Activated B cell treated with CpG ODN at 0.5 μM for 24 hours (primary cell): ENCODE data around the gene DVL2. TPM values are rescaled to one million over a fixed set of nuclear protein-coding genes. Genes with fewer than 3 reads are reported as not detected.

Source experiments
- ATAC-seq: fragments of 200-7000 bp; cut with Tn5 transposase; one replicate; pipeline ENCODE4 v1.10.0; 2021; ENCODE audit warnings: low read depth, mild to moderate bottlenecking, moderate library complexity
- CTCF ChIA-PET: fragments of 350-600 bp; sonication (Branson Sonifier 250); formaldehyde crosslinking; loops from one replicate; lab custom pipeline; 2021; ENCODE audit warnings: antibody characterized with exemption; lab: Charles Lee
- POLR2A ChIA-PET: fragments of 350-600 bp; sonication (Branson Sonifier 250); formaldehyde crosslinking; loops from one replicate; lab custom pipeline; 2021; ENCODE audit warnings: antibody characterized with exemption; lab: Charles Lee
- DNase-seq: peaks from one replicate; pipeline ENCODE4 v3.0.0; 2022
- H3K27ac Mint-ChIP-seq: one replicate; pipeline ENCODE4 v1.8.0; 2020; ENCODE audit warnings: mixed read lengths
- H3K27me3 Mint-ChIP-seq: one replicate; pipeline ENCODE4 v1.8.0; 2021; ENCODE audit warnings: mixed read lengths
- H3K36me3 Mint-ChIP-seq: one replicate; pipeline ENCODE4 v1.8.0; 2021; ENCODE audit warnings: low read depth, mixed read lengths
- H3K4me1 Mint-ChIP-seq: one replicate; pipeline ENCODE4 v1.8.0; 2021; ENCODE audit warnings: mixed read lengths
- H3K4me3 Mint-ChIP-seq: one replicate; pipeline ENCODE4 v1.8.0; 2020; ENCODE audit warnings: mild to moderate bottlenecking, mixed read lengths
- H3K9me3 Mint-ChIP-seq: one replicate; pipeline ENCODE4 v1.8.0; 2020; ENCODE audit warnings: mixed read lengths
- intact Hi-C: fragments of 100-400 bp; cut with micrococcal nuclease; formaldehyde crosslinking; loops from one replicate; pipeline ENCODE4 v1.15.1; 2024
- total RNA-seq: library from RNA; stranded (reverse); gene quantifications from 2 replicates; pipeline ENCODE4 v1.2.3, GENCODE V29; 2022
- TF ChIP-seq, protein P1 (sequence below): fragments of 200-600 bp; IDR thresholded peaks from one replicate; pipeline ENCODE4 v1.8.0; 2022; ENCODE audit warnings: antibody characterized with exemption, mild to moderate bottlenecking

The DVL2 gene
- total RNA-seq, 1 donor from 2014 or later: 64.6 TPM

DNA sequence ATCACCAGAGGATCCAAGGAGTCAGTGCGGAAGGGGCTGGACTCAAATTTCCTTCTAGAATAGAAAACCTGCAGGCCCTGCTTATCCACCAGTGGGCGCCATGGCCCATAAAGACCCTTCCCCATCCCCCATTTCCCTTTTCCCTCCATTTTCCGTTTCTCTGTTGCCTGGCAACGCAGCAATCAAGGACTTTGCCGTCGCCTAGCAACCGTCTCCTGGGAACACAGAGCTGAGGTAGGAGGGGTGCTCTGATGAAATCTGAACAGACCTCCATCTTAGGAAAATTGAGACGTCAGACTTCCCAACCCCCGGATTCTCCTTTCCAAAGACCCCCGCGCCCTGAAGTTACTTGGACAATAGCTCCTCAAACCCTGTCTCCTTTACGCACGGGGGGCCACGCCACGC, 20.4 kb downstream of the DVL2 start:
- intact Hi-C loops: loop anchor here (1.0 to 5.0 kb wide), 7 partner anchors 9 to 223 kb away; partner anchors contain the start of genes DVL2, EIF5A, ELP5 and FGF11
- TF ChIP-seq, protein P1, sequence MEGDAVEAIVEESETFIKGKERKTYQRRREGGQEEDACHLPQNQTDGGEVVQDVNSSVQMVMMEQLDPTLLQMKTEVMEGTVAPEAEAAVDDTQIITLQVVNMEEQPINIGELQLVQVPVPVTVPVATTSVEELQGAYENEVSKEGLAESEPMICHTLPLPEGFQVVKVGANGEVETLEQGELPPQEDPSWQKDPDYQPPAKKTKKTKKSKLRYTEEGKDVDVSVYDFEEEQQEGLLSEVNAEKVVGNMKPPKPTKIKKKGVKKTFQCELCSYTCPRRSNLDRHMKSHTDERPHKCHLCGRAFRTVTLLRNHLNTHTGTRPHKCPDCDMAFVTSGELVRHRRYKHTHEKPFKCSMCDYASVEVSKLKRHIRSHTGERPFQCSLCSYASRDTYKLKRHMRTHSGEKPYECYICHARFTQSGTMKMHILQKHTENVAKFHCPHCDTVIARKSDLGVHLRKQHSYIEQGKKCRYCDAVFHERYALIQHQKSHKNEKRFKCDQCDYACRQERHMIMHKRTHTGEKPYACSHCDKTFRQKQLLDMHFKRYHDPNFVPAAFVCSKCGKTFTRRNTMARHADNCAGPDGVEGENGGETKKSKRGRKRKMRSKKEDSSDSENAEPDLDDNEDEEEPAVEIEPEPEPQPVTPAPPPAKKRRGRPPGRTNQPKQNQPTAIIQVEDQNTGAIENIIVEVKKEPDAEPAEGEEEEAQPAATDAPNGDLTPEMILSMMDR: no peak
- H3K4me3 Mint-ChIP-seq: peak overlapping the region; percentile 88
- no peaks in the 10 kb centered on the region for H3K27me3 Mint-ChIP-seq
- peaks cover 47% of the 10 kb centered on the region for H3K4me1 Mint-ChIP-seq
- peak overlapping the region; percentile 94 for H3K27ac Mint-ChIP-seq
- no peak for DNase-seq
- ChIA-PET POLR2A (interaction anchor here (0.6 to 2.7 kb wide), 9 partner anchors 8 to 1728 kb away, joined by 3 to 21 read pairs (median 4); partner anchors contain the start of genes GABARAP and PHF23), CTCF (interaction anchor here (0.7 kb wide), 1 partner anchor 46 kb away, joined by 3 read pairs; no protein-coding TSS in a partner anchor)
- ATAC-seq: no peak
- no peaks in the 10 kb centered on the region for H3K36me3 Mint-ChIP-seq
- no peaks in the 10 kb centered on the region for H3K9me3 Mint-ChIP-seq

DNA sequence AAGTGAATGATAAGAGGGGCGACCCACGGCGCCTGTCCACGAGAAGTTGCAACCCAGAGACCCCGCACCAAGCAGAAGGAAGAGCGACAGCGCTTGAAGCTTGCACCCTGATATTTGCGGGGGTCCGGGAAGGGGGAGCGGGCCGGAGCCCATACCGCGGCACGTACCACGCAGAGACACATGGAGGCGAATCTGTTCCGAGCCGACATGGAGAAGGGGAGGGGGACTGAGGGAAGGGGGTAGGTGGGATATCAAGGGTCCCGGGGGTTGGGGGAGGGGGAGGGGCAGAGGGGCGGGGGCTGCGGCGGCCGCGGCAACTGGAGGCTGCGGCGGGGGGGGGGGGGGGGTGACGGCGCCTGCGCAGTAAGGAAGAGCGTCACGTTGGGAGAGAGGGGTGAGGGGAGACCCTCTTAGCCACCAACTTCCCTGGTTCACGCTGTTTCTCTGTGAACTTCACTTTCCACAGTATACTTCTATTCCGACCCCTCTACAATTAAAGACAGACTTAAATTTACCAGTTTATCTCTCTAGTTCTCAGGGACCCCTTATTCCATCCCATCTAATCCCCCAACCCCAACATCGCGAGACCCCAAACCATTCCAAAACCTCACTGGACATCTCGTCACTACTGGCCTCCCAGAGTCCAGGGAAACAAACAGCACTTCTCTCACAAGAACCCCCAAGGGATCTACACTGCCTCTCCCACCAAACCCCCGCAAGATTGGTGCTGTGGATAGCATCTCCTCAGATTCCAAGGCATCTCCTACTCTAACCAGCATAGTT, 22.6 kb downstream of the DVL2 start:
- H3K9me3 Mint-ChIP-seq: no peaks in the 10 kb centered on the region
- H3K4me3 Mint-ChIP-seq: no peak overlapping the region
- no peak overlapping the region for H3K27ac Mint-ChIP-seq

DNA sequence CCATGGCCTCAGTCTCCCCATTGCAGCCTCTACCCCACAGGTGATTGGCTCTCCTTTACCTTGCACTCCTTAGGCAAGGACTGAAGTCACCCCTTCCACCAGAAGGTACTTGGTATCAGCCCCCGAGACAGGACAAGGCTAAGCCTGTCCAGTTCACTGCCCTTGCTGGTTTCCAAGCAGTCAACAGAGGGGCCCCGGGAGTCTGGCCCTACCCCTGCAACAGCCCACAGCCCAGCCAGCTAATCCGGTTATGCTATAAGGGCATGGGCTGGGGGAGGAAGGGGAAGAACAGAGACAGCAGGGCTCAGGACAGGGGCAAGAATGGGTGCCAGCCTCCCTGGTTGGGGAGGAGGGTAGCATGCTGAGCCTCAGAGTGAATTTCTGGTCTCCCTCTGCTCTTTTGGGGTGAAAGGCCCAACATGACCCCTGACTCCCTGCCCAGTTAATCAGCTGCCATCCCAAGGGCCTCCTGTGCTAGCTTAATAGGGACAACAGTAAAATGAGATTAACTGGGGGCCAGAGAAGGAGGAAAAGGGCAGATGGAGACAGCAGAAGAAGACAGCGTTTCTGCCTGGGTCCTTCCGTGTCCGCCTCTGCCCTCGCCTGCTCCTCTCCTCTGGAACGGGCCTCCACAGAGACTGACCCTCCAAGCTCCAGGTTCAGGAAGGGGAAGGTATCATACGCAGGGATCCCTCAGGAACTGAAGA, 25.4 kb downstream of the DVL2 start:
- Mint-ChIP-seq H3K27me3 (no peaks in the 10 kb centered on the region), H3K4me3 (no peak overlapping the region), H3K27ac (no peak overlapping the region), H3K36me3 (peaks cover 2% of the 10 kb centered on the region), H3K9me3 (no peaks in the 10 kb centered on the region), H3K4me1 (peaks cover 33% of the 10 kb centered on the region)
- no peak for DNase-seq
- CTCF ChIA-PET: no interaction called here
- intact Hi-C loops: no loop called here
- ATAC-seq: no peak
- TF ChIP-seq, protein P1: no peak
- POLR2A ChIA-PET: interaction anchor here (0.5 to 1.0 kb wide), 3 partner anchors 10 to 647 kb away, joined by 3 to 8 read pairs (median 4); partner anchors contain the start of genes ACADVL and DLG4

More for the DNA sequence above, 22.6 kb downstream of the DVL2 start:
- TF ChIP-seq, protein P1: no peak
- Mint-ChIP-seq H3K36me3 (no peaks in the 10 kb centered on the region), H3K4me1 (peaks cover 32% of the 10 kb centered on the region), H3K27me3 (no peaks in the 10 kb centered on the region)
- intact Hi-C loops: loop anchor here (5.0 kb wide), 1 partner anchor 226 kb away; the partner anchor contains the start of genes FGF11 and TMEM102
- POLR2A ChIA-PET: interaction anchor here (0.6 kb wide), 1 partner anchor 224 kb away, joined by 3 read pairs; no protein-coding TSS in a partner anchor
- CTCF ChIA-PET: no interaction called here
- DNase-seq: no peak
- ATAC-seq: no peak

DNA sequence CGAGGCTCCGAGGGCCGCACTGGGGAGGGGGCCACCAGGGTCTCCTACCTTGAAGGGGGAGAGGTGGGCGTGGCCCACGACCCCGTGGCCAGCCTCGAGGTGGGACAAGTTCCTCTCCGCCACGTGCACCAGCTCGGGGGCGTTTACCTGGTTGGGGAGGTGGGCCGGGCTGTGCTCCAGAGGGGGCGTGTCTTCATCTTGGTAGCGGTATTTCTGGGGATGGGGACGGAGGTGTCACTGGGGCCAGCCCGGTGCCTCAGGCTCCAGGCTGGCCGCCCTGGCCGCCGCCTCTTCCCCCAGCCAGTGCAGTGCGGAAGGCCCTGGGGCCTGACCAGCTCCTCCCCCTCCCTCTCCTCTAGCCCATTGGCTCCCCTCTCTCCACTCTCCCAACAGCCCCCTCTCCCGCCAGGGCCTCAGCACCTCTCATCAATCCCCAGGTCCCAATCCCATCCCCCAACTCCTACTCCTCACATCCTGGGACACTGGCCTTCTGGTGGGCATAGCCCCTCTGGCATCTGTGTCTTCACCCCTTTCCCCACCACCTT, 26.2 kb downstream of the DVL2 start:
- H3K4me3 Mint-ChIP-seq: no peak overlapping the region
- intact Hi-C loops: no loop called here

More for the DNA sequence above, 26.2 kb downstream of the DVL2 start:
- DNase-seq: no peak
- peaks cover 30% of the 10 kb centered on the region for H3K4me1 Mint-ChIP-seq
- H3K36me3 Mint-ChIP-seq: peaks cover 2% of the 10 kb centered on the region
- TF ChIP-seq, protein P1: no peak
- ChIA-PET CTCF (no interaction called here), POLR2A (interaction anchor here (0.5 to 1.0 kb wide), 3 partner anchors 11 to 34 kb away, joined by 3 to 12 read pairs (median 4); partner anchors contain the start of genes ACADVL, DLG4 and GABARAP)
- H3K27ac Mint-ChIP-seq: no peak overlapping the region
- no peaks in the 10 kb centered on the region for H3K9me3 Mint-ChIP-seq
- no peak for ATAC-seq
- no peaks in the 10 kb centered on the region for H3K27me3 Mint-ChIP-seq
